HG03135 (cell line): ENCODE results near the gene RPA1.
"Not testable (repeated sequence)": the region's sequence is repeated elsewhere in the genome, so short reads cannot be mapped to it uniquely, and the experiment has no call there.

ENCODE experiments used
- ATAC-seq: cut with Tn5 transposase; IDR thresholded peaks from one replicate; pipeline ENCODE4 v1.9.1; 2021; ENCODE audit warnings: mild to moderate bottlenecking, moderate library complexity; ENCODE audit not compliant: unreplicated experiment

Gene RPA1

GRCh38 chr17:1813088-1813487 is 16.7 kb upstream of the RPA1 start:
- no peak for ATAC-seq

DNA sequence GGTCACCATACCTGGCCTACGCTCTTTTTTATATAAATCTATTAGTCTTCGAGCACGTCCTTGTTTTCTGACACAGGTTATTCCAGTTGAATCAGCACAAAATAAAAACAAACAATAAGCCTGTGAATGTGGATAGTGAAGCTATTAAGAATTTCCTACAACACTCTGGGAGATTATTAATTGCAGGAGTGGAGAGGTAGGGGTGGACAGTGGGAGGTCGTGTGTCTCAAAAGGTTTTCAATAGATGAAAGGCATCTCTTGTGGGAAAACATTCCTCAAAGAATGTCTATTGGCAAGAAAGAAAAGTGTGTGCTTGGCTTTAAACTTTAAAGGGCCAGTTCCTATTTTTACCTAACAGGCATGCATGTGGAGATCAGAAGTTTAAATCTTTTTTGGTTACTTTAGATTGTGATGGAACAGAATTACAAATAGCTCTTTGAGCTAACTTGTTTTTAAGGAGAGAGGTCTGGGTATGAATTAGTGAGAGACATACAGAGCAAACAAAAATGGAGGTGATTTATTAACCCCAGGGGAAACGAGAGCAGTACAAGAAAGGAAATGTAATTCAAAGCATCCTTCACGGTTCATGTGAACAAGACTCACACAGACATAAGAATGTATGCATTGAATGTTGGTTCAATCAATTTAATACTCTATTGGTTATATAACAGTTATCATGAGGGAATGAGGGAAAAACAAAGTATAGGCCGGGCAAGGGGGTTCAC is 9.1 kb upstream of the RPA1 start:
- ATAC-seq, result no peak

GRCh38 chr17:1829216-1829591 is 601 bp upstream of the RPA1 start:
- peak; percentile 2 for ATAC-seq

GRCh38 chr17:1830288-1830687 is 483 bp downstream of the RPA1 start:
- no peak for ATAC-seq

GRCh38 chr17:1834380-1835149 is 4.8 kb downstream of the RPA1 start:
- ATAC-seq, result peak; percentile 52

GRCh38 chr17:1839516-1839915 is 9.7 kb downstream of the RPA1 start:
- no peak for ATAC-seq

- ATAC-seq, result no peak
Measured at GRCh38 chr17:1843947-1844346, 14.1 kb downstream of the RPA1 start.

- ATAC-seq, result no peak
Measured at GRCh38 chr17:1847191-1847590, 17.4 kb downstream of the RPA1 start.

DNA sequence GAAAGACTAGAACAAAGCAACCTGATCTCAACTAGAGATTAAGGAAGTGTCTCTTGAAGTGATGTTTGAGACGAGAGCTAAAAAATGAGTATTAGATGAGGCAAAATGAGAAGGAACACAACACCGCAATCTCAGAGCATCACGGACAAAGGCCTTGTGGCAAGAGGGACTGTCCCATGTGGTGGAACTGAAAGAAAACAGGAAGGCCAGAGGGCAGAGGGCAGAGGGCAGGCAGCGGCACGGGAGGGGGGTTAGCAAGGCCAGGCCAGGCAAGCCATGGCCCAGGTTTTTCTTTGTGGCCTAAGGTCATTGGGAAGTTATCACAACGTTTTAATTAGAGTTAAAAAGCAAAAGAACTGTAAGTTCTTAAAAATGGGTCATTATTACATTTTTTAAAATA is 22.5 kb downstream of the RPA1 start:
- ATAC-seq, result no peak

DNA sequence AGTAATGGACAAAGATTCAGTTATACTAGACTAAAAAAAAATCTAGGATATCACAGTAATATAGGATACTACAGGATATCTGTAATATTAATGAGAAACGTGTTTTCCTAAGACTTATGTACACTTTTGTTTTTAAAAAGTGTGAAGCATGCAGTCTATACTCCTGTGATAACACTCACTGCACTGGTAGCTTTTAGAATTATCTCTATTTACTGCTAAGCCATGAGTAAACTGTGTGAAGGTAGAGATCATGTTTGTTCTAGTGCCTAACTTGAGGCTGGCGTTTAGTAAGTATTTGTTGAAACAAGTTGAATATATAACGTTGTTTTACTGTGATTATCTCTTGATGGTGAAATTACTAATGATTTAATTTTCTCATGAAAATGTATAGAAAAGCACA is 23.9 kb downstream of the RPA1 start:
- no peak for ATAC-seq

DNA sequence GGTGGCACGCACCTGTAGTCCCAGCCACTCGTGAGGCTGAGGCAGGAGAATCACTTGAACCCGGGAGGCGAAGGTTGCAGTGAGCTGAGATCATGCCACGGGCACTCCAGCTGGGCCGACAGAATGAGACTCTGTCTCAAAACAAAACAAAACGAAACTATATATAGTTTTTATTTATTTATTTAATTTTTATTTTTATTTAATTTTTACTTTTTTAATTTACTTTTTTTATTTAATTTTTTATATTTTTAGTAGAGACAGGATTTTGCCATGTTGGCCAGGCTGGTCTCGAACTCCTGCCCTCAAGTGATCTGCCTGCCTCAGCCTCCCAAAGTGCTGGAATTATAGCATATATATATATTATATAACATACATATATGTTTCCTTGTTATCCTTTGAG is 26.7 kb downstream of the RPA1 start:
- not testable (repeated sequence) for ATAC-seq

DNA sequence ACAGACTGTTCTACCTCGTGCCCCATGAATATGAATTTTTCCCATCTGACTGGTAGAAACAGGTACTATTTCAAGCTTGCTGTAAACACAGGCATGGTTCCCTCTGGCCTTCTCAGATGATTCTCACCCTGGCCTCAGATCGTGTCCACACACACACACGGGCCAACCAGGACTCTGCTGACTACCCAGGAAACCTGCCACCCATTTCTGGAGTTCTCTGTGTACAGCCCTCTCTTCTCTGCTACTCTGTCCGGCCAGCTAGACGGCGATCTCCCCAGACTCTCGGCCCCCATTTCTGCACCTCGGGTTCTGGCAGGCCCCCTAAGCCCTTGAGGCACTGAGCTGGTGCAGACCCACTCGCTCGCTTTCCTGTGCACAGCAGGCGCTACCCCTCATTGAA is 31.2 kb downstream of the RPA1 start:
- ATAC-seq, result no peak

- no peak for ATAC-seq
Measured at GRCh38 chr17:1861391-1862010, 31.7 kb downstream of the RPA1 start.

GRCh38 chr17:1865252-1866037 is 35.6 kb downstream of the RPA1 start:
- ATAC-seq, result no peak

- no peak for ATAC-seq
Measured at GRCh38 chr17:1867307-1867706, 37.5 kb downstream of the RPA1 start.

DNA sequence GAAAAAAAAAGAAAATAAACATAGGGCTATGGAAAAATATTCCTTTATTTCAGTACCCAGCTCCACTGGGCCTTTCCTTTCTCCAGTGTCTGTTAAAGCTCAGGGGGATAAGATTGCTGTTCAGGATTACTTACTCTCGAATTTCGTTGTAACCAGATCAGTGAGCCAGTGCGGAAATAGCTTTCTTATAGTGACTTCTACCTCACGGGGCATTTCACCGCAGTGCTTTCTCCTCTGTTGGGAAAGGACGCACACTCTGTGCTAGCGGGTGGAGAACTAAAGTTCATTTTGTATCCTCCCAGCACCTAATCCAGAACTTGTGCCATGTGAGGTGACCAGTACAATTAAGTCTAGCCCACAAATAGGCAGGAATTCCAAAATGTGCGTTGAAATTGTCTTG is 38.3 kb downstream of the RPA1 start:
- ATAC-seq, result no peak

- ATAC-seq, result no peak
Measured at GRCh38 chr17:1870592-1870991, 40.8 kb downstream of the RPA1 start.

DNA sequence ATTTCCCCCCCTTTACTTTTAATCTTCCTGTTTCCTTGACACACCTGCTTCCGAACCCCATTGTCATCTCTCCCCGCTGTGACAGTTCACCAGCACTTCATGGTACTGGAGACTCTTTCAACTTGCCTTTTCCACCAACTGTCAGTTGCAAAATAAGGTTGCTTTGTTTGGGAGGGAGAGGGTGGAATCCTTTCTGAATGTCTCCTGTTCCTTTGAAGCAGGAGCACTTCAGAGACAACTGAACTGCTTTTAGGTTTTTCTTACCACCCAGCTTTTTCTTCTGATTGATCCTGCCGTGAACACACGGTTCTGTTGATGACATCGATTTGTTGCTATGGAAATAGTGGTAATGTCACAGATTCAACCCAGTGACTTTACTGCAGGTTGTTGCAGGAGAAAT is 42.0 kb downstream of the RPA1 start:
- no peak for ATAC-seq

GRCh38 chr17:1872254-1872653 is 42.4 kb downstream of the RPA1 start:
- no peak for ATAC-seq

DNA sequence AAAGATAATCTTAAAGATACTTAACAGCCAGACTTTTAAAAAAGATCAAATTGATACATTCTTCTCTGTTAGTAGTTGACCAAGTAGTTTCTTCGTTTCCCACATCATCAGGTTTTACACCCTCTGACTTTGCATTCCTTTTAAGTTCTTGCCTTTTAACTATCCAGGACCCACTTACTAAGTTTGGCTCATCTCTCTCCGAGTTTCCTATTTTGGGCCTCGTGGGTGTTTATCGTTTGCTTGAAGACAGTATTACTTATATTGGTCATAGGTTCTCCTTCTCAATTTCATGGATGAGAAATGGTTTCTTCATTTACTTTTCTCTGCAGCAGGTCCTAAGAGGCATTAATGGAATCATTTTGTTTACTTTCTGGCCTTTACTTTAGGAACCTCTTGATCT is 43.2 kb downstream of the RPA1 start:
- no peak for ATAC-seq

GRCh38 chr17:1873418-1873817 is 43.6 kb downstream of the RPA1 start:
- no peak for ATAC-seq
